ENCODE results near the gene ASB3. TPM values are rescaled to one million over a fixed set of nuclear protein-coding genes. Genes with fewer than 3 reads are reported as not detected.

ASB3 gene
- total RNA-seq, 4 donors from 2014 or later, result 15.6 to 25.8 (median 21.1) TPM

DNA sequence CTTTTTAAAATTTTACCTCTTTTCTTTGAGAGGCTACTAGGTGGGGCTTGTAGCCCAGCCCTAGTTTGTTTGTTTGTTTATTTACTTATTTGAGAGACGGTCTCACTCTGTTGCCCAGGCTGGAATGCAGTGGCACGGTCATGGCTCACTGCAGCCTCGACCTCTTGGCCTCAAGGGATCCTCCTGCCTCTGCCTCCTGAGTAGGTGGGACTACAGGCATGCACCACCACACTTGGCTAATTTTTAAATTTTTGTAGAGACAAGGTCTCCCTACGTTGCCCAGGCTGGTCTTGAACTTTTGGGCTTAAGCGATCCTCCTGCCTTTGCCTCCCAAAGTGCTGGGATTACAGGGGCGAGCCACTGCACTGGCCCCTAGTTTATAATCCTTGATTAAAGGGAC, 35.1 kb upstream of the ASB3 start:
- TF ChIP-seq, protein P1, sequence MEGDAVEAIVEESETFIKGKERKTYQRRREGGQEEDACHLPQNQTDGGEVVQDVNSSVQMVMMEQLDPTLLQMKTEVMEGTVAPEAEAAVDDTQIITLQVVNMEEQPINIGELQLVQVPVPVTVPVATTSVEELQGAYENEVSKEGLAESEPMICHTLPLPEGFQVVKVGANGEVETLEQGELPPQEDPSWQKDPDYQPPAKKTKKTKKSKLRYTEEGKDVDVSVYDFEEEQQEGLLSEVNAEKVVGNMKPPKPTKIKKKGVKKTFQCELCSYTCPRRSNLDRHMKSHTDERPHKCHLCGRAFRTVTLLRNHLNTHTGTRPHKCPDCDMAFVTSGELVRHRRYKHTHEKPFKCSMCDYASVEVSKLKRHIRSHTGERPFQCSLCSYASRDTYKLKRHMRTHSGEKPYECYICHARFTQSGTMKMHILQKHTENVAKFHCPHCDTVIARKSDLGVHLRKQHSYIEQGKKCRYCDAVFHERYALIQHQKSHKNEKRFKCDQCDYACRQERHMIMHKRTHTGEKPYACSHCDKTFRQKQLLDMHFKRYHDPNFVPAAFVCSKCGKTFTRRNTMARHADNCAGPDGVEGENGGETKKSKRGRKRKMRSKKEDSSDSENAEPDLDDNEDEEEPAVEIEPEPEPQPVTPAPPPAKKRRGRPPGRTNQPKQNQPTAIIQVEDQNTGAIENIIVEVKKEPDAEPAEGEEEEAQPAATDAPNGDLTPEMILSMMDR (IDR thresholded peaks at IDR 0.05; ENCODE audit: low read depth), result no peak

DNA sequence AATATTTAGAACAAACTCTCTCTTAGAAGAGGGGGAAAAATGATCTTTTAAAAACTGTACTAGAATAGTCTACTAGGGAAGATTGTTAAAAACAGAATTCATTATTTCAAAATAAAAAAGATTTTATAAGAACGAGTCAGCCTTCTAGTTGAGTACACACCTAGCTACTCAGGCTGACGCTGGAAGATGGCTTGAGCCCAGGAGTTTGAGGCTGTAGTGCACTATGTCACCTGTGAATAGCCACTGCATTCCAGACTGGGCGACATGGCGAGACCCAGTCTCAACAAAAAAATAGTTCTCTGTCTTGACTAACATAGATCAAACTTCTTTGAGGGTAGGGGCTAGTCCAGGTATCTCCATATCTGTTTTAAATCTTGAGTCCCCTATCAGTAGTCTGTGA, 34.0 kb upstream of the ASB3 start:
- TF ChIP-seq, protein P1 (IDR thresholded peaks at IDR 0.05; ENCODE audit: low read depth), result no peak

DNA sequence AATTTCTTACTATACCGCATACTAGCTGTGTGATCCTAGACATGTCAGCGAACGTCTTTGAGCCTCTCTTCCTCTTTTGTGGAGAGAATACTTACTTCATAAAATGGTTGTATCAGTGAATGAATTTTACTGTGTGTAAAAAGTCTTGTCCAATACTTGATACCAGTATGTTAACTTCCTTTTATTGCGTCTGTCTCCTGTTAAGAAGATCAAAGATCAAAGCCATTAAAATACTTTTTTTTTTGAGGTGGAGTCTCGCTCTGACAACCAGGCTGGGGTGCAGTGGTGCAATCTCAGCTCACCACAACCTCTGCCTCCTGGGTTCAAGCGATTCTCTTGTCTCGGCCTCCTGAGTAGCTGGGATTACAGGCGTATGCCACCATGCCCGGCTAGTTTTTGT, 33.3 kb upstream of the ASB3 start:
- TF ChIP-seq, protein P1 (IDR thresholded peaks at IDR 0.05; ENCODE audit: low read depth), result no peak

DNA sequence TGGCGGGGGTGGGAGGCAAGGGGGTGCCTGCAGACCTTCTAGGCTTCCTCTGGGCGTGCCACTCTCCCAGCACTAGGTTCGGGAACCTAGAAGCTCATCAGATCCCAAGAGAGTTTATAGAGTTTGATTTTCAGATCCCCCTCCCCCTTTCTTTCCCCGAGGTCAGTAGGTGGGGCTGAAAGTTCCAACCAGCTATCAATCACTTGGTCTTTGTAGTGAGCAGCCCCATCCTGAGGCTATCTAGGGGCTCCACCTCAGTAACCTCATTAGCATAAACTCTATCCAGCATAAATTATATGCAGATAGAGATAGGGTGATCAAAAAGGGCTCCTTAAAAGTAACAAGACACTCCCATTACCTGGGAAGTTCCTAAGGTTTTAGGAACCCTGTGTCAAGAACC, 32.9 kb upstream of the ASB3 start:
- TF ChIP-seq, protein P1 (IDR thresholded peaks at IDR 0.05; ENCODE audit: low read depth), result no peak

DNA sequence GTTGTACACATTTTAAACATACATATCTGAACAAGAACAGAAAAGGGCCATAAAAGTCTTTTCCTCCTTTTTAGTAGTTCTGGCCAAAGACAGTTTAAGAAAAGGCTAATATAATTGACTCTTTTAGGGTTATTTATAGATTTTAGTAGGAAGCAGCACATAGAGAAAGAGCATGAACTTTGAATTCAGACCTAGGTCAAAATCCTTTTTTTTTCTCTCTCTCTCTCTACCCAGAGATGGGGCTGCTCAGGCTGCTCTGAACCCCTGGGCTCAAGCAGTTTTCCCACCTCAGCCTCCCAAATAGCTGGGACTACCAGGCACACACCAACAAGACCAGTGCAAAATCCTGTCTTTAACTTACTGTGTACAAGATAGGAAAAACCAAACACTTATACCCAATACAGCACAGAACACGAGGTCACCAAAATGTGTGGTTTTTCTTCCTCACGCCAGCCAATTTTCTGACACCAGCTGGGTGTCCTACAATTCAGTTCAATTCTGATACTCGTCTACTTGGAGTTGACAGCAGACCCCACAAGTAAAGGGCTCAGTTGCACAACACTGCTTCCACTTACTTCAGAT, 32.2 kb upstream of the ASB3 start:
- TF ChIP-seq, protein P1 (IDR thresholded peaks at IDR 0.05; ENCODE audit: low read depth), result no peak

DNA sequence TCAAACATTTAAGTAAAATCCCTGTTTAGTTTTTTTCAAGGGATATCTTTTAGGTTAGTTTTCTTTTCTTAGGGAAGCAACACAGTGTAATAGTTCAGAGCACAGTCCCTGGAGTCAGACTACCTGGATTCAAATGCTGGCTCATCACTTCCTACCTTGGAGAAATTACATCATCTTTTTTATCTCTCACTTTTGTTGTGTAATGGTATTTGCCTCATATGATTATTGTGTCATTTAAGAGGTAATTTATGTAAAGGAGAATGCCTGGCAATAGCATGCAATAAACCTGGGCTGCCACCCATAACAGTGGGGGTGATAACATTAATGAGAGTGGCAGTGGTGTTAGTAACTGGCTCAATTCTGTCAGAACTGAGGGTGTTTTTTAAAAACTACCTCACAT, 26.4 kb upstream of the ASB3 start:
- TF ChIP-seq, protein P1 (IDR thresholded peaks at IDR 0.05; ENCODE audit: low read depth), result no peak

DNA sequence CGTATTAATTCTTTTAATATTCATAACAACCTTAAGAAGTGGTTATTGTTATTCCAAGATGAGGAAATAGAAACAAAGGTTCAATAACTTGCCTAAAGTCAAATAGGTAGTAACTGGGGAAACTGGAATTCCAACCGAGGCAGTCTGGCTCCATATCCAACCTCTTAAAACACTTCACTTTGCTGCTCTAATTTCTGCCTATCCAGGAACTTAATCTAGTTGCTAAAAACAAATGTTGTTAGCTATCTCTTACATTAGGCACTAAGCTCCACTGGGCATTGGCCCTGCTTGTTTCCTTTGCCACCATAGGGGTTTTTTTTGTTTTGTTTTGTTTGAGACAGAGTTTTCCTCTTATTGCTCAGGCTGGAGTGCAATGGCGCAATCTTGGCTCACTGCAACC, 24.8 kb upstream of the ASB3 start:
- TF ChIP-seq, protein P1 (IDR thresholded peaks at IDR 0.05; ENCODE audit: low read depth), result no peak

All from subcutaneous adipose tissue (tissue), 4 donors.